Dendritic cell treated with granulocyte-macrophage colony-stimulating factor and Interleukin-4, amounts not matched to agents 40 ng/mL and 50 ng/mL, for 4 days (primary cell): ENCODE data around the gene CRIP1.

Experiments
- H3K27ac Mint-ChIP-seq: one replicate; pipeline ENCODE4 v1.8.0; 2022; ENCODE audit warnings: mild to moderate bottlenecking, mixed read lengths
- H3K27me3 Mint-ChIP-seq: one replicate; pipeline ENCODE4 v1.8.0; 2022; ENCODE audit warnings: mild to moderate bottlenecking, mixed read lengths
- H3K36me3 Mint-ChIP-seq: one replicate; pipeline ENCODE4 v1.8.0; 2022; ENCODE audit warnings: low read depth, mixed read lengths
- H3K4me1 Mint-ChIP-seq: one replicate; pipeline ENCODE4 v1.8.0; 2022; ENCODE audit warnings: low read depth, mixed read lengths
- H3K4me3 Mint-ChIP-seq: one replicate; pipeline ENCODE4 v1.8.0; 2022; ENCODE audit warnings: mild to moderate bottlenecking, moderate library complexity, mixed read lengths
- H3K9me3 Mint-ChIP-seq: one replicate; pipeline ENCODE4 v1.8.0; 2022; ENCODE audit warnings: mixed read lengths
- intact Hi-C: fragments of 100-400 bp; cut with micrococcal nuclease; formaldehyde crosslinking; loops from one replicate; pipeline ENCODE4 v1.15.0; 2022

Gene CRIP1

DNA sequence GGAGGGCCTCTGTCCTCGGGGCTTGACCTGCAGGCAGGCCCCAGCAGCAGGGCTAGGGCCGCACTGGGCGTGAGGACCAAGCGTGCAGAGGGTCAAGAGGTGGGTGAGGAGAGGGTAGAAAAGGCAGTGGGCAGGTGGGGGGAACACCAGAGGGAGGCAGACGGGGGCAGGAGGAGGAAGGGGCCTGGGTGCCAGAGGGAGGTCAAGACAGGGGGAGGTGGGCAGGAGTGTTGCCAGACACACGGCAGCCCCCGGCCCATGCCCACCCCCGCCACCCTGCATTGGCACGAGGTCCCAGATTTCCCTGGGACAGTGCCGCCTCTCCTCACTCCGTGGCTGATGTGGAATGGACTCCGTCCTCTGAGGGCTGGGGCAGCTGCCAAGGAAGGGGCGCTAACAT, 47.9 kb downstream of the CRIP1 start:
- no peak overlapping the region for H3K27ac Mint-ChIP-seq
- intact Hi-C loops = no loop called here
- no peak overlapping the region for H3K4me3 Mint-ChIP-seq
- peaks cover 13% of the 10 kb centered on the region for H3K4me1 Mint-ChIP-seq
- peaks cover 53% of the 10 kb centered on the region for H3K27me3 Mint-ChIP-seq
- no peaks in the 10 kb centered on the region for H3K36me3 Mint-ChIP-seq
- no peaks in the 10 kb centered on the region for H3K9me3 Mint-ChIP-seq

DNA sequence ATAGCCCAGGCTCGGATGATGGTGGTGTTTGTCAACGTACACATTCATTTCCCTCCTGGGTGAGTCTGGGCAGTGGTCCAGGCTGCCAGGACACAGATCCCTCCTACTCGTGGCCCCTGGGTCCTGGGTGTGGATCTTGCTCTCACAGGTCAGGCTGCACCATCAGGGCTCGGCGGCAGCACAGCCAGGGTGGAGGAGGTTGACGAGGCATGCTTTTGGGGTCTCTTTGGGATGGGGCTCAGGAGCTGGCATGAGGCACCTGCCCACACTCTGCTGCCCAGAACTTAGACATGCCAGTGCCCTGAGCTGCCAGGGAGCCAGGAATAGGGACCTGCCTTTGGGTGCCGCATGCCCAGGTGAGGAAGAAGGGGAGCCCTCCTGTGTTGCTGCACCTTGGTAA, 49.4 kb downstream of the CRIP1 start:
- no peaks in the 10 kb centered on the region for H3K9me3 Mint-ChIP-seq
- H3K4me1 Mint-ChIP-seq = peaks cover 14% of the 10 kb centered on the region
- intact Hi-C loops = no loop called here
- H3K27ac Mint-ChIP-seq = no peak overlapping the region
- peaks cover 38% of the 10 kb centered on the region for H3K27me3 Mint-ChIP-seq
- H3K4me3 Mint-ChIP-seq = no peak overlapping the region
- H3K36me3 Mint-ChIP-seq = no peaks in the 10 kb centered on the region

- Mint-ChIP-seq H3K27me3 (peaks cover 34% of the 10 kb centered on the region), H3K27ac (no peak overlapping the region), H3K36me3 (no peaks in the 10 kb centered on the region), H3K4me3 (no peak overlapping the region), H3K4me1 (peaks cover 22% of the 10 kb centered on the region), H3K9me3 (no peaks in the 10 kb centered on the region)
- intact Hi-C loops = no loop called here
Observed at GRCh38 chr14:105536691-105537579, 50.2 kb downstream of the CRIP1 start.

DNA sequence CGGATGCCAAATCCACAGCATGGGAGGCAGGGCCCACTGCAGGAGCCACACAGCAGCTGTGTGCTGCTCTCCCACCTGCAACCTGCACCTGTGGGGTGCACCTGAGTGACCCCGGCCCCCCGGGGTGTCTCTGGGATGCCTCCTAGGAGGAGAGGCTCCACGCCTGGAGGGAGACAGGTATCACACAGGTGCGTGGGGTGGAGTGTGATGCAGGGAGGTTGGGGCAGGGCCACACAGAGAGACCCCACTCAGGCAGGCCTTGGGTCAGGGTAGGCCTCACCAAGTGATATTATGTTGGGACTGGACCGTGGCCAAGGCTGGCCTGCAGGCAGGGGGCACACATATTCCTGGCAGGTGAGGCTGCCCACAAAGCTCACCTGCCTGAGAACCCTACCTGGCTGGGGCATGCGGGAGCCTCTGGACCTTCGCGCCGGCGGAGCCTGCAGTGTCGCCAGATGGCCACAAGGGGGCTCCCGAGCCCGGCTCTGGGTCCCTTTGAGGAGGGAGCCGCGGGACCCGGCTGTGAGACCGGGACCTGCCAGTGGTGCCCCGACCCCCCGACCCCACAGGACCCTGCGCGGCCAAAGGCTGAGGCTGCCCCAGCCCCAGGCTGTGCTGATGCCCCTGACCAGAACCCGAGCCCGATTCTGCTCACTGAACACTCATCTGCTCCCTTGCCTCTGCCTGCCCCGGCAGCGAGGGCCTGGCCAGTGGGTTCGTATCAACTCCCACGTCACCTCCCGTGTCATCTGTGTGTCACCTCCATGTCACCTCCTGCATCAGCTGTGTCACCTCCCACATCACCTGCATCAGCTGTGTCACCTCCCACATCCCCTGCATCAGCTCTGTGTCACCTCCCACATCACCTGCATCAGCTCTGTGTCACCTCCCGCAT, 51.1 kb downstream of the CRIP1 start:
- Mint-ChIP-seq H3K27ac (no peak overlapping the region), H3K27me3 (peaks cover 29% of the 10 kb centered on the region), H3K36me3 (no peaks in the 10 kb centered on the region), H3K9me3 (no peaks in the 10 kb centered on the region), H3K4me1 (peaks cover 15% of the 10 kb centered on the region), H3K4me3 (no peak overlapping the region)
- intact Hi-C loops = no loop called here
